ENCODE measurements around the gene TMEM145.

DNA sequence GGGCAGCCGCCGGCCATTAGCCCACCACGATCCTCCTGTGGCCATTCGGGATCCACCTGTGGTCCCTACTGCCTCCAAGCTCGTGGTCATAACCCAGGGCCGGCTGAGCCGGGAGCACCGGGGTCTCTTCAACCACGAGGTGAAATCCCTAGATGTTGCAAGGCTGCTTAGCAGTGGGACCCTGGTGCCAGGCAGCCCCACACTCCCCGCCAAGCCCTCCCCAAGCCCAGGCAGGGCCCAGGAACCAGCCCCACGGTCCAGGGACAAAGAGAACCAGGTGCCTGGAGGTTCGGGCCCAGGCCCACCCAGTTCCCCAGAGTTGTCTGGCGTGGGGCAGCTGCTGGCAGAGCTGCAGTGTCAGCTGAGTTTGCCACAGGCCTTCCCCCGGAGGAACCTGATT, 3.4 kb upstream of the TMEM145 start:
- TF ChIP-seq, protein P1, sequence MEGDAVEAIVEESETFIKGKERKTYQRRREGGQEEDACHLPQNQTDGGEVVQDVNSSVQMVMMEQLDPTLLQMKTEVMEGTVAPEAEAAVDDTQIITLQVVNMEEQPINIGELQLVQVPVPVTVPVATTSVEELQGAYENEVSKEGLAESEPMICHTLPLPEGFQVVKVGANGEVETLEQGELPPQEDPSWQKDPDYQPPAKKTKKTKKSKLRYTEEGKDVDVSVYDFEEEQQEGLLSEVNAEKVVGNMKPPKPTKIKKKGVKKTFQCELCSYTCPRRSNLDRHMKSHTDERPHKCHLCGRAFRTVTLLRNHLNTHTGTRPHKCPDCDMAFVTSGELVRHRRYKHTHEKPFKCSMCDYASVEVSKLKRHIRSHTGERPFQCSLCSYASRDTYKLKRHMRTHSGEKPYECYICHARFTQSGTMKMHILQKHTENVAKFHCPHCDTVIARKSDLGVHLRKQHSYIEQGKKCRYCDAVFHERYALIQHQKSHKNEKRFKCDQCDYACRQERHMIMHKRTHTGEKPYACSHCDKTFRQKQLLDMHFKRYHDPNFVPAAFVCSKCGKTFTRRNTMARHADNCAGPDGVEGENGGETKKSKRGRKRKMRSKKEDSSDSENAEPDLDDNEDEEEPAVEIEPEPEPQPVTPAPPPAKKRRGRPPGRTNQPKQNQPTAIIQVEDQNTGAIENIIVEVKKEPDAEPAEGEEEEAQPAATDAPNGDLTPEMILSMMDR (conservative IDR thresholded peaks at IDR 0.05; ENCODE audit: low read depth, low read length): no peak
- no peak for TF ChIP-seq EZH2phosphoT487 (IDR thresholded peaks at IDR 0.05; ENCODE audit: borderline replicate concordance, low read length)
- TF ChIP-seq EZH2 (IDR thresholded peaks at IDR 0.05; ENCODE audit: low read length, unreplicated experiment): no peak
